Activated T-helper 9 cell treated with anti-CD3 and anti-CD28 coated beads, Interleukin-2, amount 50 U/mL, for 16 hours (primary cell): Measurements from ENCODE around the gene KCTD16.

Source experiments
- DNase-seq: peaks from one replicate; pipeline ENCODE4 v3.0.0-alpha.2; 2020; ENCODE audit warnings: low read depth

KCTD16 gene

DNA sequence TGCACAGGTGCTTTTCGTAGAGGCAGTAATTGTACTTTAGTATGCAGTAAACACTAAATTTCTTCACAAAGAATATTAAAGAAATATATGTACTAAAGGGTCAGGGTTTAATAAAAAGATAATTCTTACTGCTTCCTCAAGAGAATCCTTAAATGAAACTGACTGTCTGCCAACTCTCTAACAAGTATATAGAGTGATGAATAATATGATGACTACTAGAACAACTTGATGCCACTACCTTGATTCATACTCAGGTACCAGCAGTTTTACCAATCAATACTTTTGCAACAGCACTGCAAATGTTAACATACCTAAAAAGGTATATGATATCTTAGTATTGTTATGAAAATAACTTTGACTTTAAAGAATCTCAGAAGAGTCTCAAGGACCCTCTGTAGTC is 4.0 kb upstream of the KCTD16 start:
- no peak for DNase-seq

DNA sequence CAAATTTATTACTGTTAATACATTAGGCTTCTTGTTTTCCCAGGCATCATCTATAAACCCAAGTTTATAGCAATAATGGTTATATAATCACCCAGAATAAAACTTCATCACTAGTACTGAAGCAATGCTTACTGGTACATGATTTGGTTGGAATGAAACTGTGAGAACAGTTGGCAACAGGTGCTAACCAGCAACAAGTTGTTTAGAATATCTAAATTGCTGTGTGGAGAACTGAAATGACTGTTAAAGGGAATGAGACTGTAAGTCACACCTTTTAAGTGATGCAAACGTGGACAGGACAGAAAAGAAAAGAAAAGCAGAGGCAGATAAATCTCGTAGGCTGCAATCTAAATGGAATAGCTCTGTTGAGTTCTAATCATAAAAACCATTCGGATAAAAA is 2.7 kb upstream of the KCTD16 start:
- no peak for DNase-seq

DNA sequence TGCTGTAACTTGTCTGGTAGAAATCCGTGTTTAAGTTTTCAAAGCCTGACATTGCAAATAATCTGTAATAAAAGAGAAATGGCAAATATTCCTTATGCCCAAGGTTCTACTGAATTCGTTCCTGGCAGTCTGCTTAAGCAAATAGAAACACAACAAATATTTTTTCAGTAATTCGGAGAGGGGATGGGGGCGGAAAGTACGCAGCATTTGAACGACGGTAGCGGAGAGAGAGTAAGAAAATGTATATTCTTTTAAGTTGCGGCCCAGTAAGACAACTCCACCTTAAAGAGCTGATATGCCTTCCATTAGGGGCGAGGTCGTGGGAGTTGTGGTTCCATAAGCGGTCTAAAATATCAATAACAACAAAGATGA is 783 bp upstream of the KCTD16 start:
- no peak for DNase-seq

DNA sequence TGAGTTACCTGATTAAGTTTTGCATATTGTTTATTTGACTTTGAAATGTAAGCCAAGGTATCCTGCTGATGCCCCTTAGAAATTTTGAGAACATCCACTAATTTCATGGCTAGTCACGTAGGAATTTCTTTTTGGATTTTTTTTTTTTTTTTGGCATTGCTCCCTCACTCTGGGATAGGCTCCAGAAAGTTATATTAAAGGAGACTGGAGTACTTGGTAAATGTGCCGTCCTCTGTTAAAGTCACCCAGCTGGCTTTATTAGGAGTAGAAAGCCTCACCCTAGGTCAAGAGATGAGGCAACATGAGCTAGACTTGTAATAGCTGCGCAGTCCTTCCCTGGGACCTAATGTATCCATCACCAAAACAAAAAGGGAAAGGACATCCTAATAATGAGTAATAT is 3.1 kb downstream of the KCTD16 start:
- DNase-seq: no peak

DNA sequence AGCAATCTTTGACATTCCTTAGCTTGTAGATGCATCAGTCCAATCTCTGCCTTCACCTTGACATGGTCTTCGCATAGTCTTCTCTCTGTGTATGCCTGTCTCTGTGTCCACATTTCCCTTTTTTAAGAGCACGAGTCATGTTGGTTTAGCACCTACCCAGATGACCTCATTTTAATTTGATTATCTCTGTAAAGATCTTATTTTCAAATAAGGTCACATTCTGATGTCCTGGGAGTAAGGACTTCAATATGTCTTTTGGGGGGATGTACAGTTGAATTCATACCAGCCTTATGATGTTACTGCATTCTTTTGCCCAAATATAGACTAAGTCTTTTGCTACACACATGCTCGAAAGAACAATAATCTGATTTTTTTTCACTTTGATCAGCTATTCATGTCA is 6.9 kb downstream of the KCTD16 start:
- no peak for DNase-seq

DNA sequence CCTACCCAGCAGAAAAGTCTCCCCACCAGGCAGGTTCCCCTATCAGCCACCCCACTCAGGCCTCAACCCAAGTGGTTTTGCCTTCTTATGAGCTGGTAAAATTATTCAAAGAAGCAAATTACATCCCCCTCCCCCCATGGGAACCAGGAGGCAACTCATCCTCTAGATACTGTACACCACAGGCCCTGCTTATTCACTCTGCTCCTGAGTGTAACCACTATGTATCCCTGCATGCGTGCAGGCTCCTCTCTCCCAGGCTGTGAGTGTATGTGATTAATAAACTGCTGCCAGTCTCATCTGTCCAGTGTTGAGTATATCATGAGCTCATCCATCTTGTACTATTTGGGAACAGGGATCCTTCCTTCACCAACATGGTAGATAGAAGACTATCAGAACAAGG is 8.6 kb downstream of the KCTD16 start:
- DNase-seq: no peak

DNA sequence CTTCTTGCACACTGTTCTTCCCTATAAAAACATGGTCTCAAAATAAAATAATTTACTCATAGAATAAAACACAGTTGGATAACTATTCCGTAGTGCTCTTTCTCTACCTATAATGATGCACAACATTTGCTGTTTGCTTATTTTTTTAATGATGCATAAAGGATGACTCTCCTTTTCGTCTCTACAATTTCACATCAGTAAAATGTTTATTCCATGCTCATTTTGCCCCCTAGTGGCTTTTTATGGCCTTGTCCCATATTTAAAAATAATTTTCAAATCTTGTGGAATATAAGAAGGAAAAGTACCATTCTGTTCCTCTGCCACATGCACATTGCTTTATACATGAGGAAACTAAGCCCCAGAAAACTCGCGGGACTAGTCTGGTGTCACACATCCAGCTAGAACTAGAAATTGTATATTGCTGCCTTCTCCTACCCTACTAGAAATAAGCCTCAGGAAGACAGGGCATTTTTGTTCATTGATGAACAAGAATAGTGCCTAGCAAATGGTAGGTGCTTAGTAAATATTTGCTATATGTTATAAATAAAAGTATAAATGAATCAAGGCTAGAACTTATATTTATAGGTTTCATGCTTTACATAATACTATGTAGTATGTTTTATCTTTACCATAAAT is 12.7 kb downstream of the KCTD16 start:
- DNase-seq: no peak

DNA sequence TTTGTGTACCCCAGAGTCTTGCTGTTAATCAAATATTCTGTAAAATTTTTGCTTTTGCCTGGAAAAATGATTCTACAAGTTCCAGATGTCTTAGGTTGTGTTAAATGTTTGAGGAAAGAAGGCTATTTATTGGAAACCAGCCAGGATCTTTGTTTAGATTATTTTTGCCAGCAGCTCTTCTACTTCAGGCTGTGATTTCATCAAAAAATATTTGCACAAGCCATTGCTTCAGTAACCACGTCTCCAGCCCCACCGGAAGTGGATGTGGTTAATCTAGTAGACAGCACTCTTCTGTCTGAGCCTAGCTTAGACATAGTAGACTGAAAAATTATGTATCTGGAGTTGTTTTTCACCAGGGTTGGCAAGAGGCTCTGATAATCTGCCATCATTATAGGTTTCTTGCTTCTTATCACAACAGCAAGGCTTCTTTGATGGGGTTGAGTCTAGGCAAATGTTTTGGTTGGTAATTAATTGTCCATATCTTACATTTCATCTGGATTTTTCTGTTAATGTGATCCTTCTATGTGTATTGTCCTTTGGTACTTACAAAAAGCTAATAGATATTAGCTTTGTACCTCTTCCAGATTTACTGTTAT is 17.1 kb downstream of the KCTD16 start:
- peak; percentile 58 for DNase-seq

DNA sequence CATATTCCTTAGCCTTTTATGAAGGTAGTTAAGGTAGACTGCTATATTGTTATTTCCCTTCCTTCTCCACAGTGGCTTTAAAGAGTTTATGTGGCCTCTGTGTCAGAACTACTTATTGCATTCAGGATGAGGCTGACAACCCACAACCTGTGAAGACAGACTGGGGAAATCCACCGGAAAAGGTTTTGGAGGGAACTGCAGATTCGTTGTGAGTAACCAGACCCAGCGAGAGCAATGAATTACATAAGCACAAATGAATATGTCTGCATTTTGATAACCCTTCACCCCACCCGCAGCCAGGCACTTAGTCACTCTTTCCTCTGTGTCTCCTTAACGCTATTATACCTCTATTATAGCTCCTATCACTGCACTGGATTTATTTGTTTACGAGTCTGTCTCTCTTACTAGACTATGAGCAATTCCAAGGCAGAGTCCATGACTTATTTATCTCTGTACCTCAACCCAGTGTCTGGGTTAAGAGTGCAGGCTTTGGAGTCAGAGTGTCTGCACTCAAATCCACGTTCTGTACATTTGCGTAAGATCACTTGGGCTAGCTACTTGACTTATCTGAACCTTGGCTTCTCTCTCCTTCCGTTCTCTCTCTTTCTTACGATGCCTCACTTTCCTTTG is 19.2 kb downstream of the KCTD16 start:
- DNase-seq: peak; percentile 73

DNA sequence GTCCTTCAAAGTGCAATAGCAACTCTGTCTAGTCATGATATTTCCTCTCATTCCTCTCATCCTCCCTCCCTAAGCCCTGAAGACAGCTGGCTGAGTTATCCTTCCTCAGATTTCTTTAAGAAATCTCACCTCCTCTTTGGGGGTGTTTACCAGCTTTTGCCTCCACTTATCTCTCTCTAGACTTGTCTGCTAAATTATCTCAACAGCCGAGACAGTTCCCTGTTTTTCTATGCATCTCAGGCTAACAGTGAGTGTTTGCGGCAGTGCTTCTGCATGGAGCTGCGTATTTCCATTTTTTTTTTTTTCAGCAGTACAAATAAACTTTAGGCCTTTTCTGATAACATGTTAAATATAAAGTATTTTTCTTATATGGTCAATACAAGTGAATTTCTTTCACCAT is 20.9 kb downstream of the KCTD16 start:
- DNase-seq: no peak

DNA sequence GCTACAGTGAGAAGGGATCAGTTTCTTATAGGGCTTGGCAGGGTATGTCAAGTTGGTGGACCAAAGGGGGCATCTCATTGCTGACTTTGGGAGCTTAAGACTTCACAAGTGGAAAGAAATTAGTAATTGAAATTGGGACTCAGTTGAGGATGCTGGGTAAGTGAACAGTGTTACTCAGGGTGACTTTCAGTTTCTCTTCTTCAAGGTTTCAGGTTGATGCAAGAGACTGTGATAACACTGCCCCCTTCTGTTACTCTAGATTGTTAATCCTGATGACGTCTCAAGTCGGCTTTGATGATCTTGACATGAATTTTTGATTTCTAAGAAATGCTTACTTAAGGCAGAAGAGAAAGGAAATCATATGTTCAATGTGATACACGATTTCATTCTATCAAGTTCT is 21.3 kb downstream of the KCTD16 start:
- no peak for DNase-seq

DNA sequence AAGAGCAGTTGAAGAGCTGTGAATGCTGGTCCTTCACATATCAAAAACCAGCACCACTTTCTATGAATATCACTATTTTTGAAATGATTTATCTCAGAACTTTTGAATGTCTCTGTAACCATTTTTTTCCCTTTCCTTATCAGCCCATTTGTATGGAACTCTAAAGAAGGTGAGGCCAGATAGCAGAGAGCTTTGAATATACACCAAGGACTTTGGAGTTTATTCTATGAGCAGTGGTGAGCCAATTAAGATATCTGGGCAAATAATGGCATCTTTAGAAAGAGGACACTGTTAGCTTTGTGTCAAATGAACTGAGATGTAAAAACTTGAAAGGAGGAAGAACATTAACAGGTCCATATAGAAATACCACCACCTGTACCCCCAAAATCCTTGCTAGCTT is 22.0 kb downstream of the KCTD16 start:
- no peak for DNase-seq

DNA sequence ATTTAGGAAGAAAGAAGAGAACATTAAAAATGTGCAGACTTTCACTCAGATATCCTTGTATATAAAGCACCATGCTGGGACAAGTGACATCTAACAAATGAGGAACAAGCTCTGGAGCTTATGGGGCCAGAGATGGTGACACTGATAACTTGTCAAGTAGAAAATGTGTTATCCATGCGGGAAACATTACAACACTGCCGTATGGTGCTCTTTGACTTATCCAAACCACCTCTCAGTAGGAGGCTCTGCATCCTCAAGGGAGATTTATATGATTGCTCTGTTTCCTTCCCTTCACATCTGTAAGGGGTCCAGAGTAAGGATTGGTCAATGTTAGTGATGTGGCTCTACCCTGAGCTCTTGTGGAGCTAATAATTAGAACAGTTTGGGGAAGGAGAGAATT is 23.5 kb downstream of the KCTD16 start:
- no peak for DNase-seq

DNA sequence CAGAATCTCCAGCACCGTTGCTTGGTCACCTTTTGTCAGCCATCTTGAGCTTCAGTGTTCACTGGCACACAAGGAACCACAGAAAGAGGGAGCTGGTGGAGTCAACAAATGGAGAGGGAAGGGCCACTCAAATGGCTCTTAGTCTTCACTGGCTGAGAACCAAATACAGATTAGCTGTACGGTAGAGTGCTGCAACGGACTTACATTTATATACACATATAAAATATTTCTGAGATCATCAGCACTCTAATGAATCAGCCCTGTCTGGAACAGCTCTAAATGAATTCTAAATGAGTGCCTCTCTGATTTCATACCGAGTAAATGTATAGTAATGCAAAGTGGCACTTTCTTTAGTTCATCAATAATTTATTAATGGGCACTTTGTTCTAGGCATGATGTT is 24.8 kb downstream of the KCTD16 start:
- no peak for DNase-seq

DNA sequence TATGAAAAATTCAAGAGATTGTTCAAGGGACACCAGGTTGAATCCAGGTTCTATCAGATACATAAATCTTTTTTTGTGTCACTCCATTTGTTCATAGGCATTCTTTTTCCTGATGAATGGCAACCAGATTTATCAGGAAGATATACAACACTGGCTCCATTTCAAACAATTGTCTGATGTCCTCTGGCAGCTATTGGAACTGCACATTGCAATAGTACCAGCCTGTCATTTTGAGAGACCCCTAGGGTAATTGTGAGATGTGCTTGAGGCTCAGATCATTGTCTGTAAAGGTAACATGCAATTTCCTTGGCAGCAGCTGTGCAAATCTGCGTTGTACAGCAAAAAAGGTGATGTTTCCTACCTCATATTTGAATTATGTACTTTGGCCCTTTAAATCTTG is 25.9 kb downstream of the KCTD16 start:
- DNase-seq: no peak

DNA sequence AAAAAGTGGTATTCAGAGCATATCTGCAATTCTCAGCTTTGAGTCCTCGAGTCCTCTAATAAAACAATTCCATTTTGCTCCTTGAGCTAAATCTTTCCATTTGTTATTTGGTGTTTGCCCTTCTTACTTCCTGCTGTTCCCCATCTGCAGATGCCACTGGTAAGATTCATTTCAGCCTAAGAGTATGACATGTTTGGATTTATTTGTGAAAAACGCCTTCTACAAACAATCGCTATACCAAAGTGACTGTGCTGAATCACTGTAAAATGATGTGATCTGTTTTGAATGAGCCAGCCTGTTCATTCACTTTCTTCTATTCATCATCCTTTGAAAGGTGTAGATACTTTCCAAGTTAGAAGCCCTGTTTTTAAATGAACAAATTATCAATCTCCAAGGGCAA is 27.7 kb downstream of the KCTD16 start:
- no peak for DNase-seq

DNA sequence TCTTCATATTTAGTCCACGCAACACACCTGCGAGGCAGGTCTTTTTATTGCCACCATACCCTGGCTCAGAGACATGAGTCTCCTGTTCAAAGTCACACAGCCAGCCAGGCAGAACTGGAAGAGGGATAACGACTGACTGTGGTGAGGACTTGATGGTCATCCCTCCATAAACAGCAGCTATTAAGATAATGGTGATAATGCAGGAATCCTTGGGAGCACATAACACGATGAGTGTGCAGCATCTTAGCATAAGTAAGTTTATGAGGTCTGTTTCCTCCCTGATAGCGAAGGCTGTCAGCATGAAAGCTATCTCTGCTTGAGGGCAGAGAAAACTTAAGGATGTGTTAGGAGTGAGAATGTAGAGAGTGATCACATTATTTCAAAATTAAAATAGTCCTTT is 30.9 kb downstream of the KCTD16 start:
- DNase-seq: no peak

DNA sequence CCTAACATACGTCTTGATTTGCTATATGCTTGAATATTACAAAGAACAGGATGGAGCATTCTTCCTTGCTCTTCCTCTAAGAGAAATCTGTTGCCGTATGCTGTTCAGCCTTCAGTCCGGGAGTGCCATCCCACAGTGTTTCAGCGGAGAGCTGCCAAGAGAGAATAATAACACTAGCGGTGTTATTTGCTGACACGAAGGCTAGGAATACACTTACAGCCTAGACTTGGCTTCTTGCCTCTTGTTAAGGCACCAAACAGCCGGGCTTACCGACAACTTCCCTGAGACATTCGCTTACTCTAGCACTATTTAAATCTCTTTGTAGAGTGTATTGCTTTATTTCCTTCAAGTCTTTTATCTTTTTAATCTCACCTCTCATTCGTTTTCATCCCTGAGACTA is 31.4 kb downstream of the KCTD16 start:
- DNase-seq: no peak

DNA sequence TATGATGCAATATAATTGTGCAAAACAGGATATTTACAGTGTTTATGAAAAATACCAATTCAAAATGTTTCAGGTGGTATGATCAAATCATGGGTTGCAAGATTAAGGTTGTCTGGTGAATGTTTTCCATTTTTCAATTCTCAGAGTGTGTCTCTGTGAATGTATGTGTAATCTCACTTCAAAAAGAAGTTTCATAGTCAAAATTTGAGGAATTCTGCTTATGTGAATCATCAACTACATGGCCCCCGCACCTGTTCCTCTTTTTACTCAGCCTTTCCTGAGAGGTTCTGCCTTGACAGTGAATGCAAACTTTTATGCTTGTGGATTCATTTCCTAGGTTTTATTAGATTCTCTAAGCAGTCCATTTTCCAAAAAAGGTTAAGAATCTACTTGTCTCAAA is 32.1 kb downstream of the KCTD16 start:
- no peak for DNase-seq

DNA sequence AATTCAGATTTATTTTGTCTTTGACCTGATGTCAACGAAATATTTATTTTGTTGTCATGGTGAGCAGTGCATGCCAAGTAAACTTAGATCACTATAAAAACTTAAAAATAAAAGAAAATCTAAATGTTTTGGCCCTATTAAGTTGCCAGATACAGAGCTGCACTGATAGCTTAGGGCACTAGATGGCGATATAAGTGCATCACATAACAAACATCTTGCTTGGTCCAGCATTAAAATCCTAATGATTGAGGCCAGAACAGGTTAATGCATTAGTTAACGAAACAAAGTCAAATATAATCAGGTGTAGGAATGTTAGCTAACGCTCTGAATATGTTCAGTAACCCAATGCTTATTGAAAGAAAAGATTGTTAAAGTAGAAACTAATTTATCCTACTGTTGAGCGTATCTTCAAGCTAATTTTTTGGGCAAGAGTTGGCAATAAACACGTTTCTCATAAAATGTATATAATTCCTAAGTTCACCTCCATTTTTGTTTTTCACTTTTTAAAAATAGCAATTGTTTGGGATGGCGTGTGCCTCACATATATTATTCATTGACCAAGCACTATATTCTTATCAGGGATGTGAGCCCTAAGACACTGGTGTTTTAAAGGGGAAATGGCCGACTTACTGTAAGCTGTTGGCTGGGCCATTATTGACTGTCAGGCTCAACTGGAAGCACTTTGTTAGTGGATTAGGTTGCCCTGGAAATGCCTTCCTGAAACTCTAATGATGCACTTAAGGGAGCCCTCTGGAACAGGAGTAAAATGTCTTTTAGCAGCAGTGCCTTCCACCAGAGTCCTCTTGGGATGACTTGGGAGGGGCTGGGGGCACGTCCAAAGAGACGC is 33.3 kb downstream of the KCTD16 start:
- DNase-seq: no peak

DNA sequence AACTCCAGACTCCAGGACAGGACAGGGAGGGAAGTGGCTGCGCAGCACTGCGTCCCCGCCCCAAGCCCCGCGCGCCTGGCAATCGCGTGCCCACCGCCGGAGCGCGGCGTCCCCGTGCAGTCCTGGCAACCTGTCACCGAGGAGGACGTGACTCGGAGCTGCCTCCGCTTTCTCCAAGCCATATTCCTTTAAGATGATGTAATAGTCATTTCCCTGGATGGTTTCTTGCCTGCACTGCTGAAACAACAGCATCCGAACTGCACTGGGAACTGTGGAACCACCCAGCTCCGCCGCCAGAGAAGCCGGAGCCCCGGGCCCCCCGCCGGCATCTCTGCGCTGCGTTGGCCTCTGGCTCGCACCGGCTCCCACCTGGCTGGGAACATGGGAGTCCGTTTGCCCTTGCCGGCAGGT is 34.5 kb downstream of the KCTD16 start:
- DNase-seq: no peak

DNA sequence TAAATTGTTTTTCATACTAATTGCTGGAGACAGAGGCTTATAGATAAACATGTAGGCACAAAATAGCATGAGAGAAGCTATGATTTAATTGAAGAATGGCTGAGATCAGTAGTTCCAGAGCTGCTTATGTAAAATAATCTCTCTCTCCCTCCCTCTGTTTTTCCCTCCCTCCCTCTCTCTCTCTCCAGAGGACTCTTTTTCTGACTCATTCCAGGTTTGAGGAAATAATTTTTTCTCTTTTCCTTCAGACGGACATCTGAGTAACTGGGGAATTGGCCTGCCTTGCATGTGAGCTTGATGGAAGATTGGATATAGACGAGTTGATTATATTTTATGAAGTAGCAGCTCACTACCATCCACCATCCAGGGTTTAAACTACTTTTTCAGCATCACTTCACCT is 35.5 kb downstream of the KCTD16 start:
- no peak for DNase-seq

DNA sequence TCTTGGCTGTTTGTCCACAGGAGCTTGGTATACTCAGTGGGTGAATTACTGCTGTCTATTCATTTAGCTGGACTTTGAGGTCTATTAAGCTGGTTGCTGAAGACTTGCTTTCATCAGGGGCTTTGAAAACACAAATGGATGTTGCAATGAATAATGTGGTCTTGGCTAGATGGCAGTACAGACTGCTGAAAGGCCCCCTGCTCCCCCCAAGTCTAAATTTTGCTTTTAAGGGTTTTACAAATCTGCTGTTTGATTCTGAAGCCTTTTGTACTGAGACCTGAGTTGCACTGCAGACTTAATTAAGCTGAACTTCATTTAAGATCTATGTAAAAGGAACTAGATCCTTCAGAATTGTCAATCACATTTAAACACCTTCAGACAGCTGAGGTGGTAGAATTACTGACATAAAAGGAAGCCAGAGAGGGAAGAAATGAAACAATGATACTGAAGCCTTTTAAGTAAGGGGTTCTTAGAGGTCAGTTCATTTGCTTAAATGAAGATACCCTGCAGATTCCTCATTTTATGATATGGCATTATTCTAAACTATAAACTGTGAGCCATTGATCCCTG is 37.3 kb downstream of the KCTD16 start:
- DNase-seq: no peak
